Ovary (tissue), 10 donors: Measurements from ENCODE around the gene PPP1R37. TPM values are rescaled to one million over a fixed set of nuclear protein-coding genes. Genes with fewer than 3 reads are reported as not detected.

Experiments
- DNase-seq, 5 donors: peaks; one replicate each; pipeline ENCODE4 v3.0.0-alpha.2; 2019 to 2020
- H3K27ac ChIP-seq, 2 donors: fragments of 200-600 bp; one replicate each; pipeline versions ENCODE4 v1.5.1 to v1.8.0; 2019 to 2022
- H3K27me3 ChIP-seq: fragments of 200-600 bp; one replicate; pipeline ENCODE4 v1.8.0; 2022
- H3K36me3 ChIP-seq: fragments of 200-600 bp; sonication (generic); one replicate; pipeline ENCODE4 v1.5.1; 2019
- H3K4me1 ChIP-seq: one replicate; pipeline ENCODE4 v1.8.1; 2013; ENCODE audit warnings: mild to moderate bottlenecking, moderate library complexity; ENCODE audit not compliant: insufficient read depth
- H3K4me3 ChIP-seq: fragments of 200-600 bp; sonication (generic); one replicate; pipeline ENCODE4 v1.5.1; 2017
- H3K9me3 ChIP-seq, 2 donors: fragments of 200-600 bp in 1 of 2; sonication (generic) in 1 of 2; one replicate each; pipeline versions ENCODE4 v1.5.1 to v1.8.1; 2013 to 2019; ENCODE audit warnings: mild to moderate bottlenecking in 1 of 2, moderate library complexity in 1 of 2
- CTCF ChIP-seq, 3 donors: fragments of 450-650 bp in 2 of 3; fragments of 200-600 bp in 1 of 3; IDR thresholded peaks; one replicate each; pipeline versions ENCODE4 v1.5.1 to v1.8.0; 2016 to 2022; ENCODE audit warnings: antibody characterized with exemption in 3 of 3, mild to moderate bottlenecking in 1 of 3
- EP300 ChIP-seq: sonication (generic); formaldehyde crosslinking; IDR thresholded peaks from one replicate; pipeline ENCODE4 v1.6.1; 2017; ENCODE audit warnings: antibody characterized with exemption
- POLR2A ChIP-seq: fragments of 450-650 bp; IDR thresholded peaks from one replicate; pipeline ENCODE4 v1.6.1; 2017; ENCODE audit warnings: antibody characterized with exemption, mild to moderate bottlenecking, moderate library complexity
- WGBS, 3 donors: extraction: QIAGEN DNeasy Blood & Tissue Kit in 1 of 3; methylation state at CpG; one replicate each; pipeline versions ENCODE4 v1.1.5 to v1.1.7; 2013 to 2017; 5-methylcytosine and 5-hydroxymethylcytosine counted together
- intact Hi-C, 4 donors: fragments of 100-400 bp; cut with DNase I; formaldehyde crosslinking; loops; one replicate each; pipeline versions ENCODE4 v1.11.0 to v1.15.1; 2022 to 2023
- long read RNA-seq, 3 donors: library from polyadenylated mRNA in 2 of 3; unstranded in 2 of 3; transcript quantifications; one replicate each; pipeline ENCODE4 v2.0.0 and lab custom pipeline, GENCODE V29; 2021 to 2026
- polyA plus RNA-seq, 2 donors: library from polyadenylated mRNA; stranded (reverse); fragments of 200-250 nt in 1 of 2; fragments of 350-450 nt in 1 of 2; fragmentation: Illumina TruSeq in 1 of 2; extraction: RNeasy Lipid Tissue Mini Kit (QIAGEN cat#74804) in 1 of 2; gene quantifications; one replicate each; pipeline ENCODE4 v1.2.3, GENCODE V29; 2013 to 2014
- total RNA-seq, 7 donors: library from RNA; depleted of rRNA in 2 of 7; stranded (reverse); fragments of >200 nt in 2 of 7; fragmentation: NEBNext Ultra II Directional in 3 of 7; extraction: Animal tissue kit (Norgen Biotek cat#: 25700) in 3 of 7; gene quantifications; one replicate each; pipeline versions ENCODE4 v1.1.0 to v1.2.4, GENCODE V29; 2016 to 2023
- donor health status: DM: no; HTN: no; CAD: no; lungs with moderate emphysema.
- donor health status: DM: no; HTN: no; CAD: no.
- donor health status: Bipolar disorder and iron deficiency.
- donor health status: DM: yes; HTN: yes; CAD: no.
- donor health status: DM: no; HTN: no; CAD: no.
- donor health status: DM: yes; HTN: yes; CAD: no.

PPP1R37 gene
- total RNA-seq (10 to 100 TPM; 18.5 to 28.4 (median 23.1) TPM), polyA plus RNA-seq (10 to 100 TPM in 1 of 2 donors, 1 to 10 TPM in 1; 5.5 to 19.5 TPM)
- long read RNA-seq, donor 1, partial matches to known transcripts: 2 of 5 reads
- long read RNA-seq, donor 1, other reads (novel, unspliced or antisense): 3 of 5 reads
- long read RNA-seq, donor 2, transcript PPP1R37-201 (13 exons, 3,163 nt): major isoform, 11 of 13 reads
- long read RNA-seq, donor 2, partial matches to known transcripts: 0 of 13 reads
- long read RNA-seq, donor 2, other reads (novel, unspliced or antisense): 0 of 13 reads
- long read RNA-seq, donor 3, transcript PPP1R37-201 (13 exons, 3,163 nt): major isoform, 8 of 19 reads
- long read RNA-seq, donor 3, partial matches to known transcripts: 4 of 19 reads
- long read RNA-seq, donor 3, other reads (novel, unspliced or antisense): 5 of 19 reads

GRCh38 chr19:45092747-45093678 lies at the start of gene PPP1R37:
Gene PPP1R37 (plus strand): TSS chr19:45093179. CDS start chr19:45093326, 147 bp downstream.
- TF ChIP-seq EP300 (no peak), POLR2A (peak; percentile 8), CTCF (IDR thresholded peaks at IDR 0.05) (peak in 2 of 3 donors; percentile 9 to 33)
- intact Hi-C loops: no loop called here
- Histone ChIP-seq H3K4me1 (peaks cover 26% of the 10 kb centered on the region), H3K36me3 (no peaks in the 10 kb centered on the region), H3K4me3 (peak within 1 kb of the TSS; percentile 63), H3K27ac (peak within 1 kb of the TSS; percentile 29 to 75), H3K9me3 (no peaks in the 10 kb centered on the region), H3K27me3 (no peaks in the 10 kb centered on the region)
- 0 to 1% (median 0%) methylated on average over 65 to 103 of the region's 103 CpGs for WGBS, 3 donors
- DNase-seq: peak; percentile 91 to 96 (median 93)

GRCh38 chr19:45045671-45046353 lies 47.2 kb upstream of the PPP1R37 start:
- no peak overlapping the region for H3K4me3 ChIP-seq
- 61 to 71% (median 66%) methylated on average over 14 of the region's 14 CpGs for WGBS, 3 donors
- DNase-seq: no peak
- TF ChIP-seq EP300 (no peak), CTCF (IDR thresholded peaks at IDR 0.05) (no peak), POLR2A (no peak)
- no peaks in the 10 kb centered on the region for H3K27me3 ChIP-seq
- H3K4me1 ChIP-seq: no peaks in the 10 kb centered on the region
- no peak overlapping the region for H3K27ac ChIP-seq
- no peaks in the 10 kb centered on the region for H3K36me3 ChIP-seq
- intact Hi-C loops: no loop called here
- H3K9me3 ChIP-seq: no peaks in the 10 kb centered on the region

GRCh38 chr19:45046355-45046754 lies 46.6 kb upstream of the PPP1R37 start:
- no peak for DNase-seq
- WGBS, 3 donors: 83 to 90% (median 86%) methylated on average over 7 of the region's 7 CpGs
- H3K4me3 ChIP-seq: no peak overlapping the region
- no peaks in the 10 kb centered on the region for H3K9me3 ChIP-seq
- intact Hi-C loops: no loop called here
- H3K27me3 ChIP-seq: no peaks in the 10 kb centered on the region
- H3K4me1 ChIP-seq: no peaks in the 10 kb centered on the region
- no peaks in the 10 kb centered on the region for H3K36me3 ChIP-seq
- H3K27ac ChIP-seq: no peak overlapping the region
- TF ChIP-seq EP300 (no peak), CTCF (IDR thresholded peaks at IDR 0.05) (no peak), POLR2A (no peak)

GRCh38 chr19:45047188-45047797 lies 45.7 kb upstream of the PPP1R37 start:
- H3K9me3 ChIP-seq: no peaks in the 10 kb centered on the region
- no peak overlapping the region for H3K27ac ChIP-seq
- WGBS, 3 donors: 75 to 77% (median 76%) methylated on average over 7 of the region's 7 CpGs
- TF ChIP-seq POLR2A: no peak
- no peak for TF ChIP-seq CTCF (IDR thresholded peaks at IDR 0.05)
- no peak for TF ChIP-seq EP300
- no peak for DNase-seq
- no peak overlapping the region for H3K4me3 ChIP-seq
- no peaks in the 10 kb centered on the region for H3K4me1 ChIP-seq
- intact Hi-C loops: no loop called here
- no peaks in the 10 kb centered on the region for H3K27me3 ChIP-seq
- H3K36me3 ChIP-seq: no peaks in the 10 kb centered on the region
